HG03460 (cell line): ENCODE data around the gene UNC93B1.

Experiments
- ATAC-seq: cut with Tn5 transposase; IDR thresholded peaks from one replicate; pipeline ENCODE4 v1.9.1; 2021; ENCODE audit not compliant: unreplicated experiment

UNC93B1 gene

DNA sequence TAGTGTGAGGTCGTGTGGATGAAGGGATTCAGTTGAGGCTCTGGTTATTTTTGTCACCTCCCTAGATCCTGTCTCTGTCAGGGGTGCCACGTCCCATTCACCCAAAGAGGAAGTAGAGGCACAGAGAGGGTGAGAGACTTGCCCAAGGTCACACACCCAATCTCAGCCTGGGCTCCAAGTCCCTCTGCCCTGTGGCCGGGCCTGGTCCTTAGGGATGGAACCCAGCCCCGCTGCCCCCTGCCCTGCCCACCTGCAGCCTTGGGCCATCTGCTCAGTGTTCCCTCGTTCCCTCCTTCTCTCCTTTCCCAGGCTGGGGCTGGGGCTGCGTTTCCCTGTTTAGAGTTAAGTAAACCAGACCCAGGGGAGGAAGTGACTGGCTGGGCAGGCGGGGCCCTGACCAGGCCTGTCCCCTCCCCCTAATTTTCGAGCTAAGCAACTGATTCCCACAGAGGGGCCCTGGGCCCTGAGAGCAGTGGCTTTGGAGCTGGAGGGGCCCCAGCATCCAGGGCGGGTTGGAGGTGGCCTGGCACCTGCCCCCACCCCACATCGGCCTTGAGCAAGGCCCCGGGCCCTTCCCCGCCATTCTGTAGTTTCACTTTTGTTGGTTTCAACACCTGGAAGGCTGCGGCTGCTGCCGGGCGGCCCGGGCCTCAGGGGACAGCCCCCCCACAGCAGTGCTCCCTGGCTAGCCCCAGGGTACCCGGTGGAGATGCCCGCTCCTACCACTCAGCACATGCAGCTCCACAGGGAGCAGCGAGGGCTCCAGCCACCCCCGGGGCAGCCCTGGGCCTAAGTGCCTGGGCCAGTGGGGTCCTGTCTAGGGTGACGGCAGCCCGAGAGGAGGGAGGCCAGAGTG, 36.4 kb upstream of the UNC93B1 start:
- peak; percentile 51 for ATAC-seq

DNA sequence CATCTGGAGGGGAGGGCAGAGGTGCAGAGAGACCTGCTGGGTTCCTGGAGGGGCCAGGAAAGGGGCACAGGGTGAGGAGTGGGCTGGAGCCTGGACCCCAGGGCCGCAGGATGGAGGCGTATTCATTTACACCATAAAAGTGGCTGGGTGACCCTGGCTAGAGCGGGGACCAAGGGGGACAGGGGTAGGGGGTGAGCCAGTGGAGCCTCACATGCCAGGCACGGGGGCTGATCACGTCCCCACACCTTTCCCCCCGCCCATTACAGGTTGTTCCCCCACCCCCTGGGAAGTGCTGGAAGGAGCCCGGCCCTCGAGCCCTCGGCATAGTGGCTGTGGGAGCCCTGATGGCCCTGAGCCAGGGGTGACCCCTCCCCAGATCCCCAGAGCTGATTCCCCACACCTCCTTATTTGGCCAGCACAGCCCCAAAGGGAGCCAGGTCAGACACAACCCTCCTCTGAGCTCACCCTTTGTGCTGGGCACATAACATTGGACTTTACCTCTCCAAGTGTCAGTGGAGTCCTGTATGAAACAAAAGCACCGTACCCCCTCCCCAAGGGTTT, 35.7 kb upstream of the UNC93B1 start:
- ATAC-seq: no peak

DNA sequence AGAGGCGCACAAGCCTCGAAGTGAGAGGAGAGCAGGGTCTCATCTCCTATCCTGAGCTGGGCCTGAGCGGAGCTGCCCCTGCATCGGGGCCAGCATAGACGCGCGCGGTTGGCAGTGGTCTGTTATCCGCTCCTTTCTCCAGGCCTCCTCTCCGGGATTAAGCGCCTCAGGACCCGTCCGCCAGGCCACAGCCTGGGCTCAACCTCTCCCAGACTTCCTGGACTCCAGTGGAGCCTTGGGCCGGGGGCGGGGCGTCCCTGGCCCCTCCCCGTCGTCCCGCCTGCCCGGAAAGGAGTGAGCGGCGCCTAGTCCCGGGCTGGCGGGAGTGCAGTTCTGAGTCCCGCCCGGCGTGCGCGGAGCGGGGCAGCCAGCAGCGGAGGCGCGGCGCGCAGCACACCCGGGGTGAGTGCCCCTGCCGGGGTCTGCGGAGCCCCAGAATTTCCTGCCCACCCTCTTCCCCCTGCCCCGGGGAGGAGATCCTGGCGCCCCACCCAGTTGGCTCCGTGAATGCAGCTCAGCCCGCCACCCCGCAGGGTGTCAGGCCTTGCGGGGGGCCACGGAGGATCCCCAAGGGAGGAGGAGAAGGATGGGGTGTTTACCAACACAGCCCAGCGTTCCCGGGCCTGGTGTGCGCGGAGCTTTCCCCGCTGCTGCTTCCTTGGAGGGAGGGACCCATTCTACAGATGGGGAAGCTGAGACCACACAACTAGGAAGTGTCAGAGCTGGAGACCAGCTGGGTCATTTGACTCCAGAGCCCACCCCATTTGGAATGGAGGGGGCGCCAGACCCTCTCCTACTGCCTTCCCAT, 35.0 kb upstream of the UNC93B1 start, which contains the start of gene TCIRG1:
Gene TCIRG1 (plus strand): TSS at position 308 of the 808 bp plus-strand sequence. CDS start 2,247 bp downstream, outside the sequence.
- peak; percentile 41 for ATAC-seq

DNA sequence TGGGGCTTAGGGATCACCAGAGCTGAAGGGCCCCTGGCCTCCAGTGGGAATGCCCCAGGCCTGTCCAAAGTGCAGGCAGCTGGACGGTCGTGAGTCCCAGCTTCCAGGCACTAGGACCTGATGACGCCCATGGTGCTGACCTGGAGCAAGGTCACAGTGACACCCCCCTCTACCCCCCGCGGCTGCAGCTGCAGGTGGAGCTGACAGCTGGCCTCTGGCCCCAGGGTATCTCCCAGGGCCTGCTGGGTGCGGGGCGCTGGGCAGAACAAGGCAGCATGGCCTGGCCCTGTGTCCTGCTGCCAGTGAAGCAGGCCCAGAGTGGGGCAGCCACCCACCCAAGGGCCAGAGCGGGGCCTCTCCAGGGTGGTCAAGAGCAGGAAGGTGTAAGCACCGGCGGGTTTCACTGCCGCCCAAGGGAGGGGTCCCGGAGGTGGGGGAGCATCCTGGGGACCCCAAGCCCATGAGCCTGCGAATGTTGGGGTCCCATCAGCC, 34.4 kb upstream of the UNC93B1 start:
- ATAC-seq: no peak

DNA sequence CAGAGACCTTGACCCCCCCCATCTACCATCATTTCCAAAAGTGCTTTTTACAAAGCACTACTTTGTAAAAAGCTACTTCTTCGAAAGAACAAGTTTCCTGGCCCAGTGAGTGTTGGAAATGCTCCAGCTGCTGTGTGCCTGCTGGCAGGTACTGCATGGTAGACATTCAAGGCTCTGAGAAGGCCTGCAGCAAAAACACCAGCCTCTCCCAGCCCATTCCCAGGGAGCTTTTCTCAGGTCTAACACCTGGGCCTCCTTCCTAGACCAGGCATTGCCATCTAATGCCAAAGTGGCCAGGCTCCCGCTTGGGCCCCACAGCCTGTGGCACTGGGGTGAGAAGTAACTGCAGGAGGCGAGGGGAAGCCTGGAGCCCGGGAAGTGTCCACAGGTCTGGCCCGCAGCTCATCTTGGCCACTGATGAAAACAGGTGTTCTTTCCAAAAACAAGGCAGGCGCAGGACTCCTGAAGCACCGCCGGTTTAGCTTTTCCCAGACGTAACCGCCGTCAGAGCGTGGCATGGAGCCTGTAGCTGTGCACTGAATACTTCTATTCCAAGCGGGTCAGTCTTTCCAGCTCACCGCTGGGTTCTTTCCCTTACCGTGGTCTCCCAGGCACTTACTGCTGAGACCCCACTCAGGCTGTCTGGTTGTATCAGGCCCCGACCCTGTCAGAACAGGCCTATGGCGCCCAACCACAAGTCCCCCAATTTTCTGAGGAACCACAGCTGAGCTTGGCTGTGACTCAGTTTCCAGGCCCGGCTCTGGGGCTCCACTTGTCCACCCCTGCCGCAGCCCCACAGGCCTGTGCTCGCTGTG, 33.7 kb upstream of the UNC93B1 start:
- no peak for ATAC-seq

DNA sequence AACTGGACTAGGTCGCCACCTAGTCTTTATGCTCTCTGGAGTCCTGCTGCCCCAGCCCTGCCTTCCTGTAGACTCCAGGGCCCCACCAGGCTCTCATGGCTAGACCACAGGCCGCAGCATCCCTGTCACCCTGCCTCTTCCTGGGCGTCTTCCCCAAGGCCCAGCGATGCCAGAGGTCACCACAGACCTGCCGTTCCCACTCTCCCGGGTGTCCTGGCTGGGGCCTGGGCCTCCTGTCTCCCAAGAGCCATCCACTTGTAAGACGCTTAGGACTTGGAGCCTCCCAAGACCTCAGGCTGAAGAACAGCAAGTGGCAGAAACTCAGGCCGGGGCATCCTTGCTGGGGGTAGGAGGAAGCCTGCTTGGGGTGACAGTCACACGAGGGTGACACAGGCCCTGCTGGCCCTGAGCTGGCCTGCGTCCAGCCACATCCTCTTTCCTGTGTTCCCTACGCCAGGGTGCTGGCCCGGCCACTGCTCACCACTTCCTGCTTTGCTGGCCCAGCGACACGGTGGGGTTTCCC, 32.9 kb upstream of the UNC93B1 start:
- no peak for ATAC-seq

DNA sequence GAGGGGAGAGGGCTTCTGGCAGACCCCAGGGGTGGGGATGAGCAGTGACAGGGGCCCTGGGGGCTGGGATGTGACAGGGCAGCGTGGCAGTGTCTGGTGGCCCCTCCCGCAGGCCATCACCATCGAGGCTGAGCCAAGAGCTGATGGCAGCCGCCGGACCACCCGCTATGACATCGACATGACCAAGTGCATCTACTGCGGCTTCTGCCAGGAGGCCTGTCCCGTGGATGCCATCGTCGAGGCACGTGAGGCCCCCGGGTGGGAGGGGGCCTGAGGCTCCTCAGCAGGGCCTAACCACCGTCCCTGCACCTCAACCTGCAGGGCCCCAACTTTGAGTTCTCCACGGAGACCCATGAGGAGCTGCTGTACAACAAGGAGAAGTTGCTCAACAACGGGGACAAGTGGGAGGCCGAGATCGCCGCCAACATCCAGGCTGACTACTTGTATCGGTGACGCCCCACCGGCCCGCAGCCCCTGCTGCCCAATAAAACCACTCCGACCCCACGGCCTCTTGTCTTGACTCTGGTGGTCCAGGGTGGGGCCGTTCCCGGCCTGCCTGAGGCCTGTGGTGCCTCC, 32.3 kb upstream of the UNC93B1 start:
- ATAC-seq: no peak

DNA sequence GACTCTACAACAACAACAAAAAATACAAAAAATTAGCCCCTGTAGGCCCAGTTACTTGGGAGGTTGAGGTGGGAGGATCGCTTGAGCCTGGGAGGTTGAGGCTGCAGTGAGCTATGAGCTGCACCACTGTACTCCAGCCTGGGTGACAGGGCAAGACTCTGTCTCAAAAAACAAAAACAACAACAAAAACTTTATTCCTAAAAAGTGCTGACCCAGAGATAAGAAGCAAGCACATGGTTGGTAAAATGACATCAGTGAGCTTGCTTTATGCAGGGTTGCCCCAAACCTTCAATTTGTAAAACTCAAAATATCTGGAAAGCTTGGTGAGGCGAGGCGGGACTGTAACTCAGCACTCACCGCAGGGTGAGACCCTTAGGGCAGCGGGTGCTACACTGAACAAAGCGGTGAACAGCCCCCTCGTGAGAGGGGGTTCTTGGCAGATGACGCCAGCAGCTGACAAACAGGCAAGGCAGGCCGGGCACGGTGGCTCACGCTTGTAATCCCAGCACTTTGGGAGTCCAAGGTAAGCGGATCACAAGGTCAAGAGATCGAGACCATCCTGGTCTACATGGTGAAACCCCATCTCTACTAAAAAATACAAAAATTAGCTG, 31.5 kb upstream of the UNC93B1 start:
- no peak for ATAC-seq

DNA sequence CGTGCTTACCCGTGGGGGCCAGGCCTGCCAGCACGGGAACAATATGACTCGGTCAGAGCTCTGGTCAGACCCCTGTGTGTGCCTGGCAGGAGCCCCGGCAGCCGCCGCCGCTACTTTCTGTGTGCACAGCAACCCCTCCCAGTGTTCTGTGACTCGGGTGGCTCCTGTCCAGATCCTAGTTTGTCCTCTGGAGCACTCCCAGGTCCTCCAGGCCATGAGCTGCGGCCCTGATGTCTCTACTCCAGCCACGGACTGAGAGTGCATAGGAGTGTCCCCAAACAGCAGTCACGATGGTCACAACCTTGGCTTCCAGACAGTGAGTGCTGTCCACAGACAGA, 29.8 kb upstream of the UNC93B1 start:
- ATAC-seq: no peak

DNA sequence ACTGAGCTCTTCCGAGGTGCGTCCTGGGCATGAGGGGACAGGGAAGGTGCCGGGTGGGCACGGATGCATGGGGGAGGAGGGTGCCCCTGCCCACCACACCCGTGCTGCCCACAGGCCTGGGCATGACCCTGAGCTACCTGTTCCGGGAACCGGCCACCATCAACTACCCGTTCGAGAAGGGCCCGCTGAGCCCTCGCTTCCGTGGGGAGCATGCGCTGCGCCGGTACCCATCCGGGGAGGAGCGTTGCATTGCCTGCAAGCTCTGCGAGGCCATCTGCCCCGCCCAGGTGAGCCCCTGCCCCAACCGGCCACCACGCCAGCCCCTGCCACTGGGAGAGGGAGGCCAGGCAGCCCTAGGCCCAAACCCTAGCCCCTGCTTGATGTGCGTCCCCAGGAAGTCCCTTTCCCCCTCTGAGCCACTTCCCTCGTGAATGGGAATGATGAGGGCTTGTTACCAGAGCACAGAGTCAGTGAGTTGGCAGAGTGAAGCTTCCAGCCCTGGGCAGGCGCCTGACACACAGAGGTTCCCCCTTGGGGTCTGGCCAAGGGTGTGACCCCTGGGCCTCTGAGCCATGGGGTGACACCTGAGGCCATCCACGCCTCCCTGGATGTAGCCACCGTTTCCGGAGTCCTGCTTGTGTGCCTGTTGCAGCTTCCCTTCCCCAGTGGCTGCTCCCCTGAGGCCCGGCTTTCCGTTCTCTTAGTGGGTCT, 29.3 kb upstream of the UNC93B1 start:
- ATAC-seq: no peak

DNA sequence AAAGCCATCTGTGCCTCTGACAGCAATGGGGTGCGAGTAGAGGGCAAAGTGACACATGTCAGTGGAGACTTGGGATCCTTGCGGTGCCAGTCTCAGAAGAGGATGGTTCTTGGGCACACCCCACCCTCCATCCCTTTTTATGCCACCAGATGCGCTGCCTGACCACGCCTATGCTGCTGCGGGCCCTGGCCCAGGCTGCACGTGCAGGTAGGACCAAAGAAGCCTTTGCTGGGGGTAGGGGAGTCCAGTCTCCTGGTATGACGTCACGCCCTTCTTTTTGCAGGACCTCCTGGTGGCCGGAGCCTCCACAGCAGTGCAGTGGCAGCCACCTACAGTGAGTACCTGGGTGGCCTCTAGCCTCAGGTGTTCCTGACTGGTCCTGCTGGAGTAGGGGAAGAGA, 28.1 kb upstream of the UNC93B1 start:
- ATAC-seq: no peak

DNA sequence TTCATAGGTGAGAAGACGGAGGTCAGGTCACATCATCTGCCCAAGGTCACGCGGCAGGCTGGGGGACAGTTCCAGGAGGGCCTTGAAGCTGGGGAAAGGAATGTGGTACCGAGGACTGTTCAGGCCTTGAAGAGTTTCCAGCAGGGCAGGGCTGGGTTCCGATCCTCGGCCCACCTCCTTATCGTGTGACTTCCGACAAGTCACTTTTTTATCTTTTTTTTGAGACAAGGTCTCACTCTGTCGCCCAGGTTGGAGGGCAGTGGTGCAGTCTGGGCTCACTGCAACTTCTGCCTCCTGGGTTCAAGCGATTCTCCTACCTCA, 27.2 kb upstream of the UNC93B1 start:
- no peak for ATAC-seq

DNA sequence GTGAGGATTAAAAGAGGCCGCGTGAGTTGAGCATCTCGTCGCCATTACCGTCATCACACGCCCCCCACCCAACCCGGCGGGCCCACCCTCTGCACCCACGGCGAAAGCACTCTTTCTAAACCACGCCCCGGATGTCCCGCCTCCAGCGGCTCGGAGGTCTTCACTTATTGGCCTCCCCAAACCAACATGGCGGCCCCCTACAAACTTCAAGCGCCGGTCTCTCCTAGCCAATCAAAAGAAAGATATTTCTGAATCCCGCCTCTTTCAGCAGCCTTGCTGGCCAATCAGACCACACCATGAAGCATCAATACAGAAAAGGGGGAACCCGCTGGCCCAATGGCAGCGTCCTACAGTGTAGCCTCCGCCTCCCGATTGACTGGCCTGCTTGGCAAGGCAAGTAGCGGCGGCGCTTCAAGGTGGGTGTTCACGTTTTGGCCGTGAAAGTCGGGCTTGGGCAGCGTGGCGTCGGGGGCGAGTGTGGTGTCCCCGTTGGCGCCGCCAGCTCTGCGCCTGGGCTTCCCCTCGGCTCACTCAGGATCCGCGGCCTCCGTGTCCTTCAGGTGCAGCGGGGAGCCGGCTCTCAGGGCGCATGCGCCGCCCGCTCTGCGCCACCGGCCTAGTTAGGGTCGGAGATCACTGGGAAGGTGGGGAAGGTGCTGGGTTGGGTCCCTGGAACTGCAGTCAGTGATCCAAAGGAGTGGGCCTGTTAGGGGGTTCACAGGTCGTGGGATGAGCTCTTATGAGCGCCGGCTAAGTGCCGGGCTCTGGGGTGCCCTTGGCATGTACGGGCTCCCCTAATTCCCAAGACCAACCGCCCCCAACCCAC, 26.6 kb upstream of the UNC93B1 start, which contains the start of gene NDUFS8:
Gene NDUFS8 (plus strand): TSS at position 364 of the 826 bp plus-strand sequence. CDS start 1,471 bp downstream, outside the sequence.
- peak; percentile 92 for ATAC-seq

DNA sequence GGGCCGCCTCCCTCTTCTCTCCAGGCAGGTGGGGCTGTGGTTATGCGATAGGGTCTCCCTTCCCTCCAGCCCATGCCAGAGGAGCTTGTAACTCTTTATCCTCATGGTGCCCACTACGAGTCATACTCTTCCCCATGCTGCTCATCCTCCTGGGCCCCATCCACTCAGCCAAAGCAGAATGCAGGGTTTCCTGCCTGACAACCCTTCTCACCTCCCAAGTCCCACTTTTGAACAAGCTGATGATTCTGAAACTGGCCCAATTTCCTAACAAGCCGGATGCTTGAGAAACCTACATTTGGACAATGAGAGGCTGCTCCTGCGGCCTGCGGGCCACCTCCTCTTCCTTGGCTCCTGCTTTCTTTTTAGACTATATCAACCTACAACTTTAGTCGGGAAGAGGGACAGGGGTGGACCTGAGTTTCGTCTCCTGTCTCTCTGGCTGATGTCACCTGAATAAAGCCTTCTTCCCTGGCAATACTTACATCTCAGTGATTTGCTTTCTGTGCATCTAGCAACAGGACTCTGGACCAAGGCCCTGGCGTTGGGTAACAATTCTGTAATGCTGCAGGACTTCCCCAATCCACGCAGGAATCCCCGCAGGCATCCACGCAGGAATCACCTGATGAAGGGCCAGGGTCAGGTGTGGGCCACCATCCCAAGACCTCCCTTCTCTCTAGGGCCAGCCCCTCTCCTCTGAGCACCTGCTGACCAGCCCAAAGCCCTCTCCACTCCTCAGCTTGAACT, 25.1 kb upstream of the UNC93B1 start:
- ATAC-seq: no peak

DNA sequence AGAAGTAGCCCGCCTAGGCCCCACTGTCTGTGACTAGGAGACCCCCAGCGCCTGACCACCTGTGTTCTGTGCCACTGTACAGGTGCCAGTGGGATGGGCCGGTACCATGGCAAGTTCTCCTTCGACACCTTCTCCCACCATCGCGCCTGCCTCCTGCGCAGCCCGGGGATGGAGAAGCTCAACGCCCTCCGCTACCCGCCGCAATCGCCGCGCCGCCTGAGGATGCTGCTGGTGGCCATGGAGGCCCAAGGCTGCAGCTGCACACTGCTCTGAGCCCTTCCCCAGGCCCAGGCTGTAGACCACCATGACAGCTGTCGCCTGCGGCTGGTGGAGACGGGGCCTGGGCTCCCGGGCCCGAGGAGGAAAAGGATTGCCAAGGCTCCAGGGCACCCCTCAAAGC, 23.8 kb upstream of the UNC93B1 start:
- ATAC-seq: no peak

DNA sequence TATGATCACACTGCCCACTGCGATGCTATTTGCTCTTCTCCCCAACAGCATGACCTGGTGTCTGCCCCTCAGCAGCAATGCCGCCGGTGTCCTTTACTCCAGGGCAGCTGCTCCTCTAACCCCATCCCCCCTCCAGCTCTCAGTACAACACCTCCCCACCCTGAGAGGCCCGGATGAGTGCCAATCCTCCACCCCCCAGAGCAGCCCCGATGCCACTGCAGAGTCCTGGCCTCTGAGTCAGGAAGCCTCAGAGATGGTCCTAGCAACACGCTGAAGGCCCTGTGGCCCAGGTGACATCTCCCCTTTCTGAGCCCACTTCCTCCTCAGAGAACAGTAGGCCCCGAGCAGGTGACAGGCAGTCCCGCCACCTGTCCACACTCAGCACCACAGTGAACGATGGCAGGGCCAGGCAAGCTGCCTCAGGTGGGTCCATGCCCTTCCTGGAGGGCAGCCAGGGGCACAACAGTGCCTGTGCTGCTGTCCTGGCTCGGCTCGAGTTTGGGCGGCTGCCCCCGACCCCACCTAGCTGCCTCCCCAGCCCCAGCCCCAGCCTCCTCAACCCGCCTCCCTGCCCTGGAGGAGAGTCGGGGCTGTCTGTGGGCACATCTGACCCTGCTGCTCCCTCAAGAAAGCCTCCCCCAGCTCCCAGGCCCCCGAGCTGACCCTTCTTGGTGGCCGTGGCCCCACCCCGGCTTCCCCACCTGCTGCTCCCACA, 22.7 kb upstream of the UNC93B1 start:
- no peak for ATAC-seq

DNA sequence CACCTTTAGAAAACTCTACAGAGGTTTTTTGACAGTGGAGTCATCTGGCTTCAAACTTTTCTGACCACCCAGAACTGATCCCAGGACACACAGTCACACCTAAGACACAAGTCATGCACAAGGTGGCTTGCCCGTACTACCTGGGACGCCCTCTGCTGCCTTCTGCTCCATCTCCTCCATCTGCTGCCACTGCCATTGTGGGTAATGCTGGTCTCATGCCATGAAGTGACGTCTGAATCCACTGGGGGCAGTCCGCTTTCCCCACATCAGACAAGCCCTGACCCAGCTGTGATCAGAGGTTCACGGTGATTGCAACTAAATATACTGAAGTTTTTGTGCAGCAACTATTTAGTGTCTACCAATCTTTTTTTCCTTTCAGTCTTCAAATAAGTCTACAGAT, 21.1 kb upstream of the UNC93B1 start:
- no peak for ATAC-seq
